GM19240 (cell line): ENCODE data around the gene KCTD5.
A peak's percentile ranks its signal among the peaks of the same experiment; 100 is the strongest.
"Not testable (repeated sequence)": the region's sequence is repeated elsewhere in the genome, so short reads cannot be mapped to it uniquely, and the experiment has no call there.

Source experiments
- DNase-seq: peaks from one replicate; pipeline ENCODE4 v3.0.0; 2011; ENCODE audit warnings: low spot score; ENCODE audit not compliant: insufficient read length

Gene KCTD5, protein sequence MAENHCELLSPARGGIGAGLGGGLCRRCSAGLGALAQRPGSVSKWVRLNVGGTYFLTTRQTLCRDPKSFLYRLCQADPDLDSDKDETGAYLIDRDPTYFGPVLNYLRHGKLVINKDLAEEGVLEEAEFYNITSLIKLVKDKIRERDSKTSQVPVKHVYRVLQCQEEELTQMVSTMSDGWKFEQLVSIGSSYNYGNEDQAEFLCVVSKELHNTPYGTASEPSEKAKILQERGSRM

DNA sequence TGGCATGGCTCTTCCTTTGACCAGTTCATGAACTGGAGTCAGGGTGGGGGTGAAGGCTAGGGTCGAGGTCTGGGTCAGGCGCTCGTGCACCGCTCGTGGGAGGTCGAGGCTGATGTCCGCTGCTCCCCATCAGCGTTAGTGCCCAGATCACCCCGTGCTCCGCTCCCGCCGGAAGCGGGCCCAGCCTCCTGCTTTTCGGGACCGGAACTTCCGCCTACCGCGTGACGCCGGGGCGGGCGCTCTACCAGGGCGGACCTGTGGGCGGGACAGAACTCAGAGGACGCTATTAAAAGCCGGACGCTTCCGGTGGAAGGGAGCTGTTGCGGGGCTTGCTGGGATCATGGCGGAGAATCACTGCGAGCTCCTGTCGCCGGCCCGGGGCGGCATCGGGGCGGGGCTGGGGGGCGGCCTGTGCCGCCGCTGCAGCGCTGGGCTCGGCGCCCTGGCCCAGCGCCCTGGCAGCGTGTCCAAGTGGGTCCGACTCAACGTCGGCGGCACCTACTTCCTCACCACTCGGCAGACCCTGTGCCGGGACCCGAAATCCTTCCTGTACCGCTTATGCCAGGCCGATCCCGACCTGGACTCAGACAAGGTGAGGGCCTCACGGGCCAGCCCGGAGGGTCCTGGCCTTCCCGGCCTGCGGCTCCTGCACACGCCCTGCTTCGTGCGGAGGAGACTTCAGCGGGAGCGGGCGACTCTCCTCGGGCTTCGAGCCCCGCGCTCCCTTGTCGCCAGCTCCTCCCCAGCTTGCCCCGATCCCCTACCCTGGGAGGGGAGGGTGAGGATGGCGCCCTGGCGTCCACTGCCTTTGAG lies at the start of gene KCTD5:
TSS of gene KCTD5 (plus strand) at position 315 of the 813 bp plus-strand sequence. CDS start at position 341, 26 bp downstream.
- DNase-seq, result peak; percentile 90

DNA sequence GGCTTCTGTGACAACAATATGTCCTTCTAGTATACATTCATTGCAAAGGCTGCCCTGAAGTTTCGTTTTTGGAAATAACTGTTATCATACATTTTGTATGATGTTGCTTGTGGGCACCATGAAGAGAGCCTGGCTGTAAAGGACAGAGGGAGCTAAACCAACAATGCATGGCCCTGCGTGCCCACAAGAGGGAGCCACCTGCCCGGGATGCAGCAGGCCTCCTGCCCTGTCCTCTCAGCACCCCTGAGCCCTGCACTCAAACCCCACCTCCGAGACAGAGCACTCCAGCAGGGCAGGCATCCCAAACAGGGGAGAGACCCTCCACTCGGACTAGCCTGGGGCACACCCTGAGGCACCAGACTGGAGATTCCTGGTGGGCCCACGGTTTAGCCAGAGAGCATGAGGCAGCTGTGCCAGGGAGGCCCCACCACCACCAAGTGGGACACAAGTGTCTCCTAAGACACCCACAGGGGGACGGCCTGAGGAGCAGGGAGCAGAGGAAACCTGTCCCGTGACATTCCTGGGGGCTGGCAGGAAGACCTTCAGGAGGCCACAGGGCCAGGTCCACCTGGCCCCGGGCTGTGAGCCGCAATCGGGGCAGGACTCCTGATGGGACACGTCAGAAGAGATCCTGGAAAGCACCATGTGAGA lies 43.1 kb upstream of the KCTD5 start:
- not testable (repeated sequence) for DNase-seq

DNA sequence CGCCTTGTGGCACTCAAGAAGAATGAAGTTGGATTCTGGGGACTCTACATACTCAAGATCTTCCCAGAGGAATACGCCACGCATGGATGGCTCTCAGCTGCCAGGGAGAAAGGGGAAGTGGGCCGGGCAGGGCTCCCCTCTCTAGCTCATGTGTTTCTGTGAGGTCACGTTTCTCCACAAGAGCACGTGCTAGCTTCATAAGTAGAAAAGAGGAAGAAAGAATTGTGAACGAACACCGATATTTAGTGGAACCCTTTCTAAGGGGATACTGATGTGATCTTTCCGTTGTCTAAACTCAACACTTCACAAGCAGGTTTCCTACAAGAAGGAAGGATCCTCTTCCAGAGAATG lies 42.6 kb upstream of the KCTD5 start:
- not testable (repeated sequence) for DNase-seq

DNA sequence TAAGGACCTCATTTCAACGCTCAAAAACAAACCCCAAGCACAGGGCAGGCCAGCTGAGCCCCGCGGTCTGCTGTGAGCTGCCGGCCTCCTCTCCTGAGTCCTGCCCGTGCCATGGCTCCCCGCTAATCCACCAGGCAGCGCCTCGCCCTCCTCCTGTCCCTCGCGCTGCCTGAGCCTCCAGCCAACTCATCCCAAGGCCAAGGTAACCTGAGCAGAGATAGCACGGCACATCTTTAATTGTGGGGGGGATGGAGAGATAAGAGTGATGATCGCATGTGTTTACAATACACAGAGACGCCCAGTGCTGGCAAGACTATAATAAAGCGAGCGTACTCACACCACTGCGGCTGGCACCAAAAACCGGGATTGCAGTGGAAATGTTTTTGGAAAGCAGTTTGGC lies 39.8 kb upstream of the KCTD5 start:
- not testable (repeated sequence) for DNase-seq

DNA sequence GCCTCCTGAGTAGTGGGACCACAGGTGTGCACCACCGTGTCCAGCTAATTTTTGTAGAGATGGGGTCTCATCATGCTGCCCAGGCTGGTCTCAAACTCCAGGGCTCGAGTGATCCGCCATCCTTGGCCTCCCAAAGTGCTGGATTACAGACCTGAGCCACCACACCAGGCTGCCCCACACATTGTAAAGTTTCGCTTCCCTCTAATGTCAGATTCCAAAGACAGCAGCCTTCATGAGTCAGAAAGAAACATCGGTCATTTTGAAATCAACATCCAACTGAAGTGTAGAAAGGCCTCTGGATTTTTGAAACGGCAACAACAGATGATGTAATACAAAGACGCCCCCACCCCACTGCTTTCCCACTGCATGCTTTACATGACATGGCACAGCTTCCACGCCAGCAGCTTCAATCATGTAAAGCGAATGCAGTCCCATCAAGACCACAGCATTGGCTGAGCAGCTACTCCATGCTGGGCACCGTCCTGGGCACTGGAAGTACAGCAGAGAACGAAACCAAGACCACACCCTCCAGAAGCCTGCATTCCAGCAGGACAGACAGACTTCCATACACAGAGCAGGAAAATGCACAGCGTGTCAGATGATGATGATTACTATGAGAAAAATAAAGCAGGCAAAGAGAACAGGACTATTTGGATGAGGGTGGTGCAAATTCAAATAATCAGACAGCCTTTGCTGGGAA lies 37.4 kb upstream of the KCTD5 start:
- DNase-seq, result not testable (repeated sequence)

DNA sequence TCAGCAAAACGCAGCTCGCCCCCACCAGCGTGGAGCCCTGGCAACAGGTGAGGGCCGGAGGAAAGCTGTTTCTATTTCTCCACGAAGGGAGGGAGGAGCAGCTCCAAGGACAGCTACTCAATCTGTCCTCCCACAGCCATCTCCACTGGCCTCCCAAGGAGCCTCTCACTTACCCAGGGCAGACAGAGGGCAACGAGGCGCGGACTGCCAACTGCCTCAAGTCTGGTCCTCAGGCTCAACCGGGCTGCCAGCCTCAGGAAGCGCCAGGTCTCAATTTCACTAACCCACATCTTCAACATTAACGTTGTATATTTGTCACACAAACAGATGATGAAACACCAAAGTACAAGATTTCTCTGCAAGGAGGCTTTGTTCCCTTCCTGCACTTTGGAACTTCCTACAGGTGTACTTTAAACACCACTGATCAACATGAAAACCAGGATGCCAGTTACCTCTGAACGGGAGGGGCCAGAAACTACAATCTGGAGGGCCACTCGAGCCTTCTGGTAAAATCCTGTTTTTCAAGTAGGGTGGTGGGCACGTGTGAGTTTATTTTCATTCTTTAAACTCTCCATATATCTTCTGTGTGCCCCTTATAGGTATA lies 31.0 kb upstream of the KCTD5 start:
- DNase-seq, result not testable (repeated sequence)

DNA sequence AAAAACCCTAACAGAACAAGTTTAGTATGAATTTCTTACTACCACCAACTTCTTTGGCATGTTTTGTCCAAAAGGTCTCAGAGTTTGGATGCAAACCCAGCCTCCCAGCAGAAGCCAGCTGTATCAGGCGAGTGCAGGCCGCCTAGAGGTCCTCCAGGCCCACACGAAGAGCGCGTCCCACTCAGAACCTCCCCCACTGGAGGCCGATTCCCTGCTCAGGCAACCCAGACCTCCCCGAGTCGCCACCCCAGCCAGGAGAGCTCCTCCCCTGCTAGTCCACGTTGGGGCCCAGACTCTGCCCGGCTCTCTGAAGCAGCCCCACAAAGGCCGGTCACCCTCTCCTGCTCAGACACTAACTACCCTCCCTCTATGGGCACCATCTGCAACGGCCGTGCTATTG lies 28.4 kb upstream of the KCTD5 start:
- DNase-seq, result not testable (repeated sequence)

DNA sequence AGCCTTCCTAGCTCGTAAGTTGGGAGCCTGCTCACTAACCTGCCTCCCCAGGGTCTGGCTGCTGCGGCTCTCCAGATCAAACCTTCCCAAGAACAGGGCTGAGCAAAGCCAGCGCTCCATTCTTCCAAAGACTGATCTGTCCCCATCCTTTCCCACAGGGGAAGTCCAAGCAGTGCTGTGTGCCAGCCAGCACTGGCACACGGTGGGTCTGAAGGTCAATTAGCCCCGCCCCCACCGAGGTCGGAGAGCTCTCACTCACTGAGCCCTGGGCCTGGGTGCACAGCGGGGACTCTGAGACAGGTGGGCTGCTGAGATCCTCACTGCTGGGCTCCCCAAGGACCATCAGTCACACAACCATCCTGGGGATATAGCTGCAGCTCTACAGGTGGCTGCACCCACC lies 27.4 kb upstream of the KCTD5 start:
- DNase-seq, result not testable (repeated sequence)

DNA sequence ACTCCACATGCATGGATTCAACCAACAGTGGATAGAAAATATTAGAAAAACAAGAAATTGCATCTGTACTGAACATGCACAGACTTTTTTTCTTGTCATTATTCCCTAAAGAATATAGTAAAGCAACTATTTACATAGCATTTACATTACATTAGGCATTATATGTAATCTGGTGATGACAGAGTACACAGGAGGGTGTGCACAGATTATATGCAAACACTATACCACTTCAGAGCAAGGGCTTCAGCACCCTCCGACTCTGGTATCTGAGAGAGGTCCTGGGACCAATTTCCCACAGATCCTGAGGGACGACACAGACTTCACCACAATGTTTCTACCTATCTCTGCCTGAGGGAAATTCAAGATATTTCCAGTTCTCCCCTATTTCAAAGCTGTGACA lies 25.3 kb upstream of the KCTD5 start:
- no peak for DNase-seq

DNA sequence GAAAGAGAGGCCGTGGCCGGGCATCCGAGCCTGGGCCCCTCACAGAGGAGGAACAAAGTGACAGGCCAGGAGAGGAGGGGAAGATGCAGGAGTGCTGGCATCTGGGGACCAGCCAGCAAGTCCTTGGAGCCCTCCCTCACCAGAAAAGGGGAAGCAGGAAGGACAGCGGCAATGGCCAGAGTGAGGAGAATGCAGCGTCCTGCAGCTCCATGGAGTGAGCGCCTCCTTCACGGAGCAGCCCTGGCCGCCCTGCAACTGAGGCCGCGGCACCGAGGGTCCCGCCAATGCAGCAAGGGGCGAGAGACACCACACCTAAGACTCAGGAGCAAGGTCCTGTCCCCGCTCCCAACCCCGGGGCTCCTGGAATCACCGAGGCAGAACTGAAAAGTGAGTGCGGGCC lies 24.5 kb upstream of the KCTD5 start:
- not testable (repeated sequence) for DNase-seq

DNA sequence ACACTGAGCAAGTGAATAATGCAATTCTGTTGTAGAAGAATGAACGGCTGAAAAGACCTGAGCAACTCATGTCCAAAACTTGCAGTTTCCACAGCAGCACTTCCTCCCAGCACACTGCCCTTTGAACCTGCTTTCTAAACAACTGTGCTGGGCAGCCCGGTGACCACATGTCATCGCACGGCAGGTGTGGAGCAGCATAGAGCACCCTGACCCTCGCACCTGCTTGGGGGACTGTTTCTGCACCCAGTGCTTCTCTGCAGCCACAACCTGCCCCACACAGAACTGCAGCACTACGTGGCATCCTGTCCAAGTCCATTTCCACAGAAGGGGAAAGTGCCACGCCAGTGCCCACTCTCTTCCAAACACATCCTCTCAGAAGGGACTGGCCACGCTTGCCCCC lies 22.8 kb upstream of the KCTD5 start:
- DNase-seq, result not testable (repeated sequence)

DNA sequence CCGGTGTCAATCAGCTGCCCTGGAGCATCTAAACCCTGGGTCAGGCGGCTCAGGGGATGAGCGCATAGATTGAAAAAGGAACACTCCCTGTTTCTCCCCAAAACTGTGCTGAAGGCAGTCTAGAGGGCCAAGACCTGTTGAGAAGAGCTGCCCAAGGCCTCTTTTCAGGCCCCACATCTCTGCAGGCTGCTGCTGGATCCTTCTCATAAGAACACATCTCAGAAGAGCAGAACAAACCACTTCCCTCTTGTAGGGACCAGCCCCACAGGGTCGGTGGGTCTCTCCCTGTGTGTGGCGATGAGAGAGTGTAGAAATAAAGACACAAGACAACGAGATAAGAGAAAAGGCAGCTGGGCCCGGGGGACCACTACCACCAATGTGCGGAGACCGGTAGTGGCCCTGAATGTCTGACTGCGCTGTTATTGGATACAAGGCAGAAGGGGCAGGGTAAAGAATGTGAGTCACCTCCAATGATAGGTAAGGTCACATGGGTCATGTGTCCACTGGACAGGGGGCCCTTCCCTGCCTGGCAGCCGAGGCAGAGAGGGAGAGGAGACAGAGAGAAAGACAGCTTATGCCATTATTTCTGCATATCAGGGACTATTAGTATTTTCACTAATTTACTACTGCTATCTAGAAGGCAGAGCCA lies 22.2 kb upstream of the KCTD5 start:
- not testable (repeated sequence) for DNase-seq

DNA sequence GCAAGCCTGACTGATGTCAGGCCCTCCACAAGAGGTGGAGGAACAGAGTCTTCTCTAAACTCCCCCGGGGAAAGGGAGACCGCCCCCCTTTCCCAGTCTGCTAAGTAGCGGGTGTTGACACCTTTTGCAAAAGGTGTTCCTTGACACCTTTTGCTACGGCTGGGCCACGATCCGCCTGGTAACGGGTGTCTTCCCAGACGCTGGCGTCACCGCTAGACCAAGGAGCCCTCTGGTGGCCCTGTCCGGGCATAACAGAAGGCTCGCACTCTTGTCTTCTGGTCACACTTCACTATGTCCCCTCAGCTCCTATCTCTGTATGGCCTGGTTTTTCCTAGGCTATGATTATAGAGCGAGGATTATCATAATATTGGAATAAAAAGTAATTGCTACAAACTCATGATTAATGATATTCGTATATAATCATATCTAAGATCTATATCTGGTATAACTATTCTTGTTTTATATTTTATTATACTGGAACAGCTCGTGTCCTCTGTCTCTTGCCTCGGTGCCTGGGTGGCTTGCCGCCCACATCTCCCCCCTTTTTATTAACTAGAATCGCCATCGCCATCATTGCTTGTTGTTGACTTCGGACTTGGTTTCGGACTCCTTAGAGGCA lies 21.5 kb upstream of the KCTD5 start:
- not testable (repeated sequence) for DNase-seq

DNA sequence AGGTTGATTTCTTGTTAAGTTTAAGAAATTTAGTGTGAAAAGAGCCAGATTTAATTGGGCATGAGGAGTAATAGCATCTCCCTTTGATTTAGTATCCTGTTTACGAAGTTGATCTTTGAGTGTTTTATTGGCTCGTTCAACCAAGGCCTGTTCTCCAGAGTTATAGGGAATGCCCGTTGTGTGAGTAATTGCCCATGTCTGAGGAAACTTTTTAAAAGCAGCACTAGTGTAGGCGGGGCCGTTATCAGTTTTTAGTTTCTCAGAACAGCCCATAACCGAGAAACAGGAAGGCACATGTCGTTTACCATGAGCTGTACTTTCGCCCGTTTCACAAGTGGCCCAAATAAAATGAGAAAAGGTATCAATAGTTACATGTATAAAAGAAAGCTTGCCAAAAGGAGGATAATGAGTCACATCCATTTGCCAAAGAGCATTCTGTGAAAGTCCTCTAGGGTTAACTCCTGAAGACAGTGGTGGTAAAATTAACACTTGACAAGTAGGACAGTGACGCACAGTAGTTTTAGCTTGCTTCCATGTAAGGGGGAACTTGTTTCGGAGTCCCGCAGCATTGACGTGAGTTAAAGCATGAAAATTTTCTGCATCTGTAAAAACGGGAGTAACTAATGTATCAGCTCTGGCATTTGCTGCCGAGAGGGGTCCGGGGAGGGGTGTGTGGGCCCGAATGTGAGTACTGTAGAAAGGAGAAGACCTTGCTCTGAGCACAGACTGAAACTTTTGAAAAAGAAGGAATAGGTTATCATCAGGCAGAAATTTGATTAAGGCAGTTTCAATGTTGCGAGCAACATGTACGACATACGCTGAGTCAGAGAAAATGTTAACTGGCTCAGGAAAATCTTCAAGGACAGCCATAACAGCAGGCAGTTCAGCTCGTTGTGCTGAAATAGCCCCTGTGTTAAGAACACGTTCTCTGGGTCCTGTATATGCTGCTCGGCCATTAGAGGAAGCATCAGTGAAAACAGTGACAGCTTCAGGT lies 18.5 kb upstream of the KCTD5 start:
- no peak for DNase-seq

DNA sequence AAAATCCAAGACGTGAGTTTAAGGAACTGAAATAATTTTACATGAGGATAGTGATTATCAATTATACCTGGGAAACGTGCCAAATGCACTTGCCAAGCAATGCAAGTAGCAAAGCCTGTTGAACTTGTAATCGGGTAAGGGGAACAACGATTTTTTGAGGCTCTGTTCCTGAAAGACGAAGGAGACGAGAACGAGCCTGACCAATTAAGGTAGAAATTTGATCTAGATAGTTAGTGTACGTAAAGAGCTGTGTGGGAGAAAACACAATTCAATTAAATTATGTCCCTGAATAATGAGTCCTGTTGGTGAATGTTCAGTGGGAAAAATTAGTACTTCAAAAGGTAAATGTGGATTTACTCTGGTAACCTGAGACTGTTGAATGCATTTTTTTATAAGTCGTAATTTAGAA lies 17.7 kb upstream of the KCTD5 start:
- DNase-seq, result no peak

DNA sequence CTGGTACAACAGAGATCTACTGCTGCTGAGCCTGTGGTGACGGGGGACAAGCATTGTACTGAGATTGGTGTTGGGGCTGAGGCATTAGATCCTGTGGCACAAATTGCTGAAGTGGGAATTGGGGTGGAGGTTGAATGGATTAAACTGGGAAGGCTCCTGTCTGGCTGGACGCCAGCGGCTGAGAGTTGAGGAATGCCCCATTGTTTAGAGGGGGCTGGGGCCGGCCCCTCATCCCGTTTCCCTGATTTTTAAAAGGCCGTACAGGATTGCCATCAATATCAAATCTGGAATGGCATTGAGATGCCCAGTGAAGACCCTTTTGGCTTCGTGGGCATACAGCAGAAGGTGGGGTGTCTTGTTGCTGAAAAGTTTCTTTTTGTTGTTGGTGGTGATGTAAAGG lies 15.7 kb upstream of the KCTD5 start:
- not testable (repeated sequence) for DNase-seq

DNA sequence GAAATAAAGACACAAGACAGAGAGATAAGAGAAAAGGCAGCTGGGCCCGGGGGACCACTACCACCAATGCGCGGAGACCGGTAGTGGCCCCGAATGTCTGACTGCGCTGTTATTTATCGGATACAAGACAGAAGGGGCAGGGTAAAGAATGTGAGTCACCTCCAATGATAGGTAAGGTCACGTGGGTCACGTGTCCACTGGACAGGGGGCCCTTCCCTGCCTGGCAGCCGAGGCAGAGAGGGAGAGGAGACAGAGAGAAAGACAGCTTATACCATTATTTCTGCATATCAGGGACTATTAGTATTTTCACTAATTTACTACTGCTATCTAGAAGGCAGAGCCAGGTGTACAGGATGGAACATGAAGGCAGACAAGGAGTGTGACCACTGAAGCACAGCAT lies 12.7 kb upstream of the KCTD5 start:
- not testable (repeated sequence) for DNase-seq

DNA sequence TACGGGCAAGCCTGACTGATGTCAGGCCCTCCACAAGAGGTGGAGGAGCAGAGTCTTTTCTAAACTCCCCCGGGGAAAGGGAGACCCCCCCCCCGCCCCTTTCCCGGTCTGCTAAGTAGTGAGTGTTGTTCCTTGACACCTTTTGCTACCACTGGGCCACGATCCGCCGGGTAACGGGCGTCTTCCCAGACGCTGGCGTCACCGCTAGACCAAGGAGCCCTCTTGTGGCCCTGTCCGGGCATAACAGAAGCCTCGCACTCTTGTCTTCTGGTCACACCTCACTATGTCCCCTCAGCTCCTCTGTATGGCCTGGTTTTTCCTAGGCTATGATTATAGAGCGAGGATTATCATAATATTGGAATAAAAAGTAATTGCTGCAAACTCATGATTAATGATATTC lies 12.3 kb upstream of the KCTD5 start:
- DNase-seq, result not testable (repeated sequence)

DNA sequence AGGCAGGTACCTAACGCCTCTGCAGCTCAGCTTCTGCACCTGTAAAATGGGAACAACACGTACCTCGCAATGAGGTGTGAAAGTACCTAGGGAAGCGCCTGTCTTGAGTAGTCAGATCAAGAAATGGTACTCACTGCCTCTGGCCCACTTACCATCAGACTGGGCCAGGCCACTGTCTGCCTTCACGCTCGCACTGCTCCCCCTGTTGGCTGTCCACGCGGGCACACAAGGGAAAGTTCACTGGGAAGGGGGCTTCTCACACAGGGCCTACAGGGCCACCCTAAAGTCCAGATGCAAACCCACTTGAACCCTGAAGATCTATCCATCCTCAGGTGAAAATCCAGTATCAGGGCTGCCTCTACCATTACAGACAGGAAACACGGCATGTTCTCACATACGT lies 11.1 kb upstream of the KCTD5 start:
- DNase-seq, result not testable (repeated sequence)
